Breast epithelium (tissue), 4 donors: Measurements from ENCODE around the gene PPP2R5D. TPM values are rescaled to one million over a fixed set of nuclear protein-coding genes. Genes with fewer than 3 reads are reported as not detected.

Source experiments
- DNase-seq, 2 donors: peaks; one replicate each; pipeline ENCODE4 v3.0.0-alpha.2; 2019; ENCODE audit warnings: low spot score in 2 of 2
- H3K27ac ChIP-seq, 2 donors: fragments of 200-600 bp; sonication (generic) in 1 of 2; one replicate each; pipeline ENCODE4 v1.5.1; 2016 to 2019; ENCODE audit warnings: mild to moderate bottlenecking in 1 of 2
- H3K27me3 ChIP-seq, 2 donors: fragments of 200-600 bp; sonication (generic) in 1 of 2; one replicate each; pipeline versions ENCODE4 v1.5.1 to v1.6.0; 2017 to 2019; ENCODE audit warnings: control low read depth in 1 of 2, mild to moderate bottlenecking in 1 of 2
- H3K36me3 ChIP-seq: fragments of 200-600 bp; one replicate; pipeline ENCODE4 v1.5.1; 2019
- H3K4me1 ChIP-seq, 2 donors: fragments of 200-600 bp; sonication (generic); one replicate each; pipeline ENCODE4 v1.5.1; 2016 to 2019; ENCODE audit warnings: control low read depth in 1 of 2
- H3K4me3 ChIP-seq, 3 donors: fragments of 200-600 bp; sonication (generic); 1 replicate in 2 of 3; 2 replicates in 1 of 3; pipeline ENCODE4 v1.5.1; 2016 to 2019; ENCODE audit warnings: mild to moderate bottlenecking in 3 of 3, moderate library complexity in 2 of 3
- H3K9me3 ChIP-seq, 2 donors: fragments of 200-600 bp; sonication (generic) in 1 of 2; one replicate each; pipeline ENCODE4 v1.5.1; 2016 to 2019; ENCODE audit warnings: control low read depth in 1 of 2
- POLR2A ChIP-seq: fragments of 450-650 bp; IDR thresholded peaks from one replicate; pipeline ENCODE4 v1.6.1; 2016; ENCODE audit warnings: antibody characterized with exemption, mild to moderate bottlenecking, moderate library complexity
- POLR2AphosphoS5 ChIP-seq, 3 donors: sonication (generic); formaldehyde crosslinking; IDR thresholded peaks; one replicate each; pipeline ENCODE4 v1.6.1; 2017; ENCODE audit warnings: antibody characterized with exemption in 3 of 3
- intact Hi-C: fragments of 100-400 bp; cut with DNase I; formaldehyde crosslinking; loops from one replicate; pipeline ENCODE4 v1.15.1; 2023; ENCODE audit warnings: low total_unique reads
- total RNA-seq, 3 donors: library from RNA; depleted of rRNA; stranded (reverse); fragments of >200 nt; gene quantifications; one replicate each; pipeline ENCODE4 v1.1.0, GENCODE V29; 2016
- TF ChIP-seq, protein P1 (sequence below), 3 donors: fragments of 450-650 bp; IDR thresholded peaks; one replicate each; pipeline ENCODE4 v1.5.1; 2016 to 2017; ENCODE audit warnings: antibody characterized with exemption in 3 of 3, mild to moderate bottlenecking in 3 of 3, moderate library complexity in 3 of 3

PPP2R5D gene
- total RNA-seq, 3 donors from 2014 or later: 25.2 to 35.6 (median 34.7) TPM

DNA sequence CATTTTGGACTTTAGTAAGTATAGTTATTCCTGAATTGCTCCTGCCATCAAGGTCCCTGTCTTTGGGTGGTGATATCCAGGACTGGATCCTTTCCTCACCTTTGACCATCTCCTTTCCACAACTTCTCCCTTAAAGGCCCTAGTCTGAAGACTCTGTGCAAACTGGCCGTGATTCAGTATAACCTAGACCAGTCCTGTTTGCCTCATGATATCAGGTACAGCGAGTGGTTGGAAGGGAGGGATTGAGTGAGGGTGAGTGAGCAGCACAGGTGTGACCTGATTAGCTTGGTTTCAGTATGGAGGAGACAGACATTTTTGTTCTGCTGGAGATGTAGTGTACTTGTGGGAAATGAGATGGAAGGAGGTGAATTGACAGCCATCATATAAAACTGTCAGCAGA lies 34.8 kb downstream of the PPP2R5D start:
- H3K27me3 ChIP-seq: no peaks in the 10 kb centered on the region
- TF ChIP-seq POLR2A (no peak), POLR2AphosphoS5 (IDR thresholded peaks at IDR 0.05) (no peak)
- TF ChIP-seq, protein P1, sequence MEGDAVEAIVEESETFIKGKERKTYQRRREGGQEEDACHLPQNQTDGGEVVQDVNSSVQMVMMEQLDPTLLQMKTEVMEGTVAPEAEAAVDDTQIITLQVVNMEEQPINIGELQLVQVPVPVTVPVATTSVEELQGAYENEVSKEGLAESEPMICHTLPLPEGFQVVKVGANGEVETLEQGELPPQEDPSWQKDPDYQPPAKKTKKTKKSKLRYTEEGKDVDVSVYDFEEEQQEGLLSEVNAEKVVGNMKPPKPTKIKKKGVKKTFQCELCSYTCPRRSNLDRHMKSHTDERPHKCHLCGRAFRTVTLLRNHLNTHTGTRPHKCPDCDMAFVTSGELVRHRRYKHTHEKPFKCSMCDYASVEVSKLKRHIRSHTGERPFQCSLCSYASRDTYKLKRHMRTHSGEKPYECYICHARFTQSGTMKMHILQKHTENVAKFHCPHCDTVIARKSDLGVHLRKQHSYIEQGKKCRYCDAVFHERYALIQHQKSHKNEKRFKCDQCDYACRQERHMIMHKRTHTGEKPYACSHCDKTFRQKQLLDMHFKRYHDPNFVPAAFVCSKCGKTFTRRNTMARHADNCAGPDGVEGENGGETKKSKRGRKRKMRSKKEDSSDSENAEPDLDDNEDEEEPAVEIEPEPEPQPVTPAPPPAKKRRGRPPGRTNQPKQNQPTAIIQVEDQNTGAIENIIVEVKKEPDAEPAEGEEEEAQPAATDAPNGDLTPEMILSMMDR (IDR thresholded peaks at IDR 0.05): no peak
- H3K27ac ChIP-seq: no peak overlapping the region
- intact Hi-C loops: no loop called here
- H3K4me1 ChIP-seq: peaks cover 4 to 26% of the 10 kb centered on the region in 2 donors
- H3K9me3 ChIP-seq: no peaks in the 10 kb centered on the region
- H3K36me3 ChIP-seq: peaks cover 7% of the 10 kb centered on the region
- no peak for DNase-seq
- no peak overlapping the region for H3K4me3 ChIP-seq

DNA sequence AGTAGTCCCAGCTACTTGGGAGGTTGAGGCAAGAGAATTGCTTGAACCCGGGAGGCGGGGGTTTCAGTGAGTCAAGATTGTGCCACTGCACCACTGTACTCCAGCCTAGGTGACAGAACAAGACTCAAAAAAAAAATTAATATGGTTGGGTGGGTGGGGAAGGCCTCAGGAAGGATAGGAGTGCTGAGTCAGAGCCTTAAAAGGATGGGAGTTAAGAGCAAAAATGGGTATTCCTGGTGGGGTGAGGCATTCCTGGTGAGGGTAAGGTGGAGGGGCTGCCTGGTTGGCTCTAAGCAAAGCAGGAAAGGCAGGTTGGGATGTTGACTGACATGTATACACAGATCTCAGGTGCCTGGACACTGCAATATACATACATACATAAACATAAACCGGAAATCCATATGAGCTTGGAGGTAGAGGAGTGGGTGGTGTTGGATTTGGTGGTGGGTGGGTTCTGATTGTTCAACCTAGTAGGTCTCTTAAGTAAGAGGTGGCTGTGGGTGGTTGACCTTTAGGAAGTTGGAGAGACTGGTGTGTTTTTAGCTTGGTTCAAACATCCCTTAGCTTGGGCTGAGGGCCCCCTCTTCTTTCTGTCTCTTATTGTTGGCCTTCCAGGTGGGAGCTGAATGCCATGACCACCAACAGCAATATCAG lies 35.8 kb downstream of the PPP2R5D start:
- Histone ChIP-seq H3K36me3 (peaks cover 7% of the 10 kb centered on the region), H3K9me3 (no peaks in the 10 kb centered on the region), H3K4me3 (no peak overlapping the region), H3K4me1 (peaks cover 2 to 21% of the 10 kb centered on the region in 2 donors), H3K27me3 (no peaks in the 10 kb centered on the region), H3K27ac (peak overlapping the region; percentile 86 to 92)
- no peak for DNase-seq
- TF ChIP-seq POLR2AphosphoS5 (IDR thresholded peaks at IDR 0.05) (no peak), POLR2A (no peak)
- TF ChIP-seq, protein P1 (IDR thresholded peaks at IDR 0.05): no peak
- intact Hi-C loops: no loop called here

DNA sequence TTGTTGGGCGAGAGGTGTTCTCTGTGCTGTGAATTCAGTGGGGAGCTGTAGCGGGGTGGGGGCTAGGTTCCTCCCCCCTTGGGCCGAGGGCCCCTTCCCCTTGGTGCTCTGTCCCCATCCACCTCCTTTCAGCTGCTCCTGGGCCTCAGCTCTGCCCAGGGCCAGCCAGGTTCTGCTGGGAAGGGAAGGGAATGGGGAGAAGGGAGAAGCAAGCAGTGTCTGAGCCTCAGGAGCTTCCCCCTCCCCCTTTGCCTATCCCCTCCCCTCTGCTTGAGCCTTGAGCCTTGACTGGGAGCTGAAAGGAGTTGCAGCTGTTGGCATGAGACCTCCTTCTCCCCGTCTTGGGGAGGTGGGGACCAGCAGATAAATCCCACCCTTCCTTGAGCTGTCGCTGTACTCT lies 36.5 kb downstream of the PPP2R5D start:
- Histone ChIP-seq H3K9me3 (no peaks in the 10 kb centered on the region), H3K4me3 (peak overlapping the region; percentile 58 to 94 (median 93)), H3K27me3 (no peaks in the 10 kb centered on the region), H3K27ac (peak overlapping the region; percentile 86 to 92), H3K4me1 (peaks cover 0 to 16% of the 10 kb centered on the region in 2 donors), H3K36me3 (peaks cover 7% of the 10 kb centered on the region)
- TF ChIP-seq POLR2A (peak; percentile 7), POLR2AphosphoS5 (IDR thresholded peaks at IDR 0.05) (no peak)
- TF ChIP-seq, protein P1 (IDR thresholded peaks at IDR 0.05): no peak
- DNase-seq: no peak
- intact Hi-C loops: no loop called here

DNA sequence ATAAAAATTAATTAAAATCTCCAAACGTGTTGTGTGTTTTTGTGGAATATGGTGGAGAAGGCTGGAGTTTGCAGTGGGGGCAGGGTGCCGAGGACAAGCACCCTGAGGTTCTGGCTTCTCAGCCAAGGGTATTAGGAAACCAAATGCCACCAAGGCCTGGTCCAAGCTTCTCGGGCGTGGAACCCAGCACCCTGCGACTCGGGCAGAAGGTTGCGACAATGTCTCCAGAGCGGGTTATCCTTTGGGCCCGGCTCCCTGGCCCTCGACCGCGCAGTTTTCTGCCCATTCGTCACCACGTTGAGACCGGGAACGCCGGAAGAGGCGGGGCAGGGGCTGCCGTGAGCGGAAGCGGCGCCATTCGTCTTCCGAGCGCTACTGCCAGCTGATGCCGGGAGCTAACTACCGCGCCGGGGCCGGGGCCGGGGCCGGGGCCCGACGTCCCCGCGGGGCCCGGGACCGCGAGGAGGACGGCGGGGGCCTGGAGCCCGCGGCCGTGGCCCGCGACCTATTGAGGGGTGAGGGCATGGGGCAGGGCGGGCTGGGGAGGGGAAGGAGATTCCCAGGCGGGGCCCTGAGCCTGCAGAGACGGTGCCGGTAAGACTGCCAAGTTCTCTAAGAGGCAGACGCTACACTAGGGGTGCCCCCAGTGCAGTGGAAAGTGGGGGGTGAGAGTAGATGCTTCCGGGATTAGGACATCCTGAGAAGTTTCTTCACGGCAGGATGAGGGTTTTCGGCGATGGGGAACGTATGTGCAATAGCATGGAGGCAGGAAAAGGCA lies 37.1 kb downstream of the PPP2R5D start, which contains the start of gene RRP36:
Gene RRP36, plus strand, starts transcription at position 354 of the 778 bp plus-strand sequence. Its CDS starts 32 bp downstream, at position 386.
- H3K27ac ChIP-seq: peak within 1 kb of the TSS; percentile 86 to 92
- peaks cover 0 to 9% of the 10 kb centered on the region in 2 donors for H3K4me1 ChIP-seq
- peak within 1 kb of the TSS; percentile 58 to 94 (median 93) for H3K4me3 ChIP-seq
- DNase-seq: peak; percentile 47 to 71
- no peaks in the 10 kb centered on the region for H3K27me3 ChIP-seq
- peak; percentile 24 to 53 (median 44) for TF ChIP-seq POLR2AphosphoS5 (IDR thresholded peaks at IDR 0.05)
- TF ChIP-seq, protein P1 (IDR thresholded peaks at IDR 0.05): no peak
- H3K36me3 ChIP-seq: peaks cover 7% of the 10 kb centered on the region
- no peaks in the 10 kb centered on the region for H3K9me3 ChIP-seq
- intact Hi-C loops: no loop called here

DNA sequence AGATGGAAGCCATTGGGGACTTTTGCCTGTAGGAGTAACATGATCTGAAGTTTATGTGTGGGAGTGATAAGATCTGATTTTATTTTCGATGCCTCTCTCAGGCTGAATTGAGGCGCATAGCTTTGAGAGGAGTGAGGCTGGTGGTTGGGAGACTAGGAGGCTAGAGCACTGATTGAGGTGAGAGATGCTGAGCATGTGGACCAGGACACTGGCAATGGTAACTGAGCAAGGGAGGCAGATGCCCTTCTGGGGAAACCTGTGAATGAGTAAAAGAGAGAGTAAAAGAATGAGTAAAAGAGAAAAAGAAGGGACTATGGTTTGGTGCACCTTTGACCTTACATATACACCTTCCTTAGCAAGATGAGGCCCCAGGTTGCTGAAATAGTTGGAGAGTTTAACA lies 40.1 kb downstream of the PPP2R5D start:
- Histone ChIP-seq H3K27me3 (no peaks in the 10 kb centered on the region), H3K36me3 (peaks cover 6% of the 10 kb centered on the region), H3K4me1 (no peaks in the 10 kb centered on the region), H3K27ac (no peak overlapping the region), H3K9me3 (no peaks in the 10 kb centered on the region), H3K4me3 (no peak overlapping the region)
- TF ChIP-seq POLR2A (no peak), POLR2AphosphoS5 (IDR thresholded peaks at IDR 0.05) (no peak)
- TF ChIP-seq, protein P1 (IDR thresholded peaks at IDR 0.05): no peak
- DNase-seq: no peak
- intact Hi-C loops: no loop called here
